GM12874 (cell line): ENCODE data around the gene CCER1.

Source experiments
- CTCF ChIP-seq: IDR thresholded peaks from 2 replicates; pipeline ENCODE4 v1.5.1; 2011; ENCODE audit warnings: low read depth, mild to moderate bottlenecking, control low read depth, low read length, moderate library complexity; ENCODE audit not compliant: insufficient read depth

Gene CCER1

GRCh38 chr12:90978117-90978770 lies 23.3 kb upstream of the CCER1 start:
- TF ChIP-seq CTCF, result peak; percentile 50; the same call in 1 of the 2 replicates

GRCh38 chr12:90977224-90977623 lies 22.2 kb upstream of the CCER1 start:
- no peak for TF ChIP-seq CTCF

GRCh38 chr12:90974286-90974685 lies 19.3 kb upstream of the CCER1 start:
- no peak for TF ChIP-seq CTCF

GRCh38 chr12:90972226-90972625 lies 17.2 kb upstream of the CCER1 start:
- TF ChIP-seq CTCF, result no peak

- TF ChIP-seq CTCF, result no peak
These were observed 15.9 kb upstream of the CCER1 start for GRCh38 chr12:90970911-90971310.

- TF ChIP-seq CTCF, result no peak
These were observed 15.5 kb upstream of the CCER1 start for GRCh38 chr12:90970471-90970870.

- TF ChIP-seq CTCF, result no peak
These were observed 14.9 kb upstream of the CCER1 start for GRCh38 chr12:90969851-90970250.
